HG02623 (cell line): ENCODE measurements around the gene RAET1G.
"Not testable (repeated sequence)": the region's sequence is repeated elsewhere in the genome, so short reads cannot be mapped to it uniquely, and the experiment has no call there.

Source experiments
- ATAC-seq: cut with Tn5 transposase; IDR thresholded peaks from one replicate; pipeline ENCODE4 v1.9.1; 2021; ENCODE audit warnings: moderate library complexity; ENCODE audit not compliant: unreplicated experiment

The RAET1G gene

GRCh38 chr6:149897855-149898744 lies 24.8 kb downstream of the RAET1G start, which contains the start of gene RAET1E:
Gene RAET1E (minus strand): TSS chr6:149898113. CDS start chr6:149890901, 7,212 bp downstream.
- ATAC-seq, result no peak

DNA sequence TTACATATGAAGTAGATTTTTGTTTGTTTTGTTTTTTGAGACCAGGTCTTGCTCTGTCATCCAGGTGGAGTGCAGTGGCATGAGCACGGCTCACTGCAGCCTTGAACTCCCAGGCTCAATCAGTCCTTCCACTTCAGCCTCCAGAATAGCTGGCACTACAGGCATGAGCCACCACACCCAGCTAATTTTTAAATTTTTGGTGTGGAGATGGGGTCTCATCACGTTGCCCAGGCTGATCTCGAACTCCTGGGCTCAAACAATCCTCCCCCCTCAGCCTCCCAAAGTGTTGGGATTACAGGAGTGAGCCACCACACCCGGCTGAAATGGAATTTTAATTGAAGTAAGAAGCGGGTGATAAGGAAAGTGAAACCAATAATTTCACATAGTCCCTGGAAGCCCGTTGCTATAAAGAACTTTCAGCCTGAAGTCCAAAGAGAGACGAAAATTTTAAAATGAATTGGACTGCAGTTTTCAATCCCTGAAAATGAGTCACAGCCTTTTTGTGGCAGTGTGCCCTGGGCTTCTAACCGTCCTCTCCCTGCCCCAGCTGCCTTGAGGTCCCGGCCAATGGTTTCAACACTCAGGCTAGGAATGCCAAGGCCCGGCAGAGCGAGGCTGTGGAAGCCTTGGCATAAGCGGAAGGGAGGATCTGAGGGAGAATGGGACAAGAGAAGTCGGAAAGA lies 25.8 kb downstream of the RAET1G start:
- ATAC-seq, result no peak

GRCh38 chr6:149896491-149896890 lies 26.4 kb downstream of the RAET1G start:
- no peak for ATAC-seq

- ATAC-seq, result no peak
Observed at GRCh38 chr6:149895833-149896271, 27.1 kb downstream of the RAET1G start.

GRCh38 chr6:149895048-149895590 lies 27.8 kb downstream of the RAET1G start:
- no peak for ATAC-seq

DNA sequence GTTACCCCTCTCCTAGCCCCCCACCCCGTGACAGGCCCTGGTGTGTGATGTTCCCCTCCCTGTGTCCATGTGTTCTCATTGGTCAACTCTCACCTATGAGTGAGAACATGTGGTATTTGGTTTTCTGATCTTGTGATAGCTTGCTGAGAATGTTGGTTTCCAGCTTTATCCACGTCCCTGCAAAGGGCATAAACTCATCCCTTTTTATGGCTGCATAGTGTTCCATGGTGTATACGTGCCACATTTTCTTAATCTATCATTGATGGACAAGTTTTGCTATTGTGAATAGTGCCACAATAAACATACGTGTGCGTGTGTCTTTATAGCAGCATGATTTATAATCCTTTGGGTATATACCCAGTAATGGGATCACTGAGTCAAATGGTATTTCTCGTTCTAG lies 31.1 kb downstream of the RAET1G start:
- not testable (repeated sequence) for ATAC-seq

- ATAC-seq, result no peak
Observed at GRCh38 chr6:149891259-149891658, 31.7 kb downstream of the RAET1G start.

GRCh38 chr6:149890629-149891045 lies 32.3 kb downstream of the RAET1G start:
- ATAC-seq, result no peak

DNA sequence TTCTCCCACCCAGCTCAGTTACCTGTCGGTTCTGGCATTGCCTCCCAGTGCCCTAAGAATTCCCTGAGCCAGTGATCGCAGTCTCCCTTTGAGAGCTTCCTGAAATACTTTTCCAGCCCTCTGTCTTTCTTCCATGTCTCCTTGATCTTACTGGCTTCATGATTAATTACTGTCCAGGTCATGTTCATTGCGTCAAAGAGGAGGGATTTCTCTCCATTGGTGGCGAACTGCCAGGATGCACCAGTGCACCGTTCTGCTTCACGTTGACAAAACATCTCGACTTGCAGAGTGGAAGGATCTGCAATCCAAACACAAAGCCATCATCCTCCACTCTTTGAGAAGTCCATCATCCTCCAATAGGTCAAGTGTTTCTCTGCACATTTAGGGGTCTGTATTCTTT lies 33.6 kb downstream of the RAET1G start:
- ATAC-seq, result no peak

GRCh38 chr6:149888659-149889058 lies 34.3 kb downstream of the RAET1G start:
- ATAC-seq, result no peak

- no peak for ATAC-seq
Observed at GRCh38 chr6:149888093-149888492, 34.8 kb downstream of the RAET1G start.

DNA sequence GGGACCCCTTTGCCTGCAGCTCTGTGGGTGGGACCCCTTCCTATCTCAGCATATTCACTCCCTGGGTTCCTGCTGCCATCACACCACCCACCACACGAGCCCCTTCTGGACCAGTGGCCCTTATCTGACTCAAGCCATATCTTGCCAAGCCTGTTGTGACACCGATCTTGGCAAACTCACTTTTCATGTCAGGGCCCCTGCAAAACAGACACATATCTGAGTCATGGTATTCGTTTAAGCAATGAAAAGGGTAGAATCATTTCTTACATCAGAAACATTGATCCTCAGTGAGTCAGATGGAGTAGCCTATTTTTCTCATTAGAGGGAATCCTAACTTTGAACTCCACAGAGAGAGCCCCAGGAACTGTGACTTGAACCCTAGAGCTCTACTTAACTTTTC lies 35.6 kb downstream of the RAET1G start:
- ATAC-seq, result no peak

DNA sequence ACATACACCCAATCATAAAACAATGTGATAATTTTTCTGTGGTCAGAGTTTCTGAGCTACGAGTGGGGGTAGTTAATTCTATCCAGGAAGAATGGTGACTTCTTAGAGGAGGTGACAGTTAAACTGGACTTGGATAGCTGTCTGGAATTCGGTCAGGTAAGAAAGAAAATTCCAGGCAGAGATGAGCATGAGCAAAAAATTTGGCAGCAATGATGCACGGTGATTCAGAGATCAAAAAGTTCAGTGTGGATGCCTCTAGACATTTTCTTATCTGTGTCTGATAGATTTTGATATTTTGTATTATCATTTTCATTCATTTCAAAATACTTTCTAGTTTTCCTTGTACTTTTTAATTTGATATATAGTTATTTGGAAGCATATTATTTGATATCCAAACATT lies 37.0 kb downstream of the RAET1G start:
- ATAC-seq, result no peak

GRCh38 chr6:149884617-149885016 lies 38.3 kb downstream of the RAET1G start:
- no peak for ATAC-seq

DNA sequence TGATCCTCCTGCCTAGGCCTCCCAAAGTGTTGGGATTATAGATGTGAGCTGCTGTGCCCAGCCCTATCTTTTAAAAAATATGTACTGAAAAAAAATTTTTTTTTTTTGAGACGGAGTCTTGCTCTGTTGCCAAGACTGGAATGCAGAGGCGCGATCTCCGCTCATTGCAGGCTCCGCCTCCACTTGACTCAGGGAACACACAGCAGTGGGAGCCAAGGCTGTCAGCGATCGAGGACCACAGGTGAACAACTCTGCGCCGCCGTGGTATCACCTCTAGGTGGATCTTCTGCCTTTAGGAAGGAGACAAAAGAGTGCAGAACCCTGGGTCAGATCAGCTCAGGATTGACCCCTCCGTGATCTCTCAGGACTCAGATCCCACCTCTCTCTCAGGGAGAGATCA lies 38.7 kb downstream of the RAET1G start:
- ATAC-seq, result no peak

- no peak for ATAC-seq
Observed at GRCh38 chr6:149881860-149882259, 41.1 kb downstream of the RAET1G start.

DNA sequence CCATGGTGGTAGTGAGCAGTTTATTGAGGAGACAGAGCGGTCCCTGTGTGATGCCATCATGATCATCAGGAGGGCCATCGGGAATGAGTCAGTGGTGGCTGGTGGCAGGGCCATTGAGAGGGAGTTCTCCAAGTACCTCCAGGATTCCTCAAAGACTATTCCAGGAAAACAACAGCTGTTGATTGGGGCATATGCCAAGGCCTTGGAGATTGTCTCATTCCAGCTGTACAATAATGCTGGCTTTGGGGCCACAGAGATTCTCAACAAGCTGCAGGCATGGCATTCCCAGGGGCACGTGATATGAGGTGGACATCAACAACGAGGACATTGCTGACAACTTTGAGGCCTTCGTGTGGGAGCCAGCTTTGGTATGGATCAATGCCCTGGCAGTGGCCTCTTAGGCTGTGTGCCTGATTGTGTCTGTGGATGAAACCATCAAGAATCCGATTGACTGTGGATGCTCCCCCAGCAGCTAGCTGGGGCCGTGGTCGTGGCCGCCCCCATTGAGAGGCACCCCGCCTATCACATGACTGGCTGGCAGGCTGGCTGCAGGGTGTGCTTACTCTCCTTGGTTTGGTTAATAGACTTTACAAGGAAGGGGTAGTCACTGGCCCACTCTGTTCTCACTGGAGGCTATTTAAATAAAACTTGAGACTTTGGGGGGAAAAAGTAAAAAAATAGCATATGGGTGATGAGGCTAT lies 41.7 kb downstream of the RAET1G start:
- no peak for ATAC-seq

DNA sequence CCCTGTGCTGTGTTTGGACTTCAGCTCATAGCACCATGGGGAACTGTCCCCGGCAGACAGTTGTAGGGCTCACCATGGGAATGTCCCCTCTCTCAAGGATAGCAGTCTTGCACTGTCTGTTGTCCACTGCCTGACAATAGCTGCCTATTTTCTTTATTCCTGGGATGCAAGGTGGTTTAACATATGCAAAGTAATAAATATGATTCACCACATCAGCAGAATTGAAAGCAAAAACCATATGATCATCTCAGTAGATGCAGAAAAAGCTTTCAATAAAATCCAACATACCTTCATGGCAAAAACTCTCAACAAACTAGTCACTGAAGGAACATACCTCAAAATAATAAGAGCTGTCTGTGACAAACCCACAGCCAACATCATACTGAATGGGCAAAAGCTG lies 45.3 kb downstream of the RAET1G start:
- no peak for ATAC-seq

GRCh38 chr6:149876241-149876933 lies 46.5 kb downstream of the RAET1G start:
- no peak for ATAC-seq

DNA sequence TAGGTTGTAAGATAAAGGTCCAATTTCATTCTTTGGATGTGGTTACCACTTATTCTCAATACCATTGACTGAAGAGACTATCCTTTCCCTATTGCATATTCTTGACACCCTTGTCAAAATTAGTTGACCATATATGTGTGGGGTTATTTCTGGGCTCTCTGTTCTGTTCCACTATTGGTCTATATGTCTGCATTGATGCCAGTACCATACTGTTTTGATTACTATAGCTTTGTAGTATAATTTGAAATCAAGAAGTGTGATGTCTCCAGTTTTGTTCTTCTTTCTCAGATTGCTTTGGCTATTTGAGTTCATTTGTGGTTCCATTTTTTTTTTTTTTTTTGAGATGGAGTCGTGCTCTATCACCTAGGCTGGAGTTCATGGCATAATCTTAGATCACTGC lies 50.7 kb downstream of the RAET1G start:
- ATAC-seq, result no peak

- no peak for ATAC-seq
Observed at GRCh38 chr6:149871182-149871581, 51.7 kb downstream of the RAET1G start.
